GM12875 (cell line): ENCODE data around the gene CXorf38.
"Not testable (repeated sequence)": the region's sequence is repeated elsewhere in the genome, so short reads cannot be mapped to it uniquely, and the experiment has no call there.

Experiments
- H3K4me3 ChIP-seq: one replicate; pipeline ENCODE4 v1.5.1; 2011; ENCODE audit warnings: low read depth, low read length, control low read depth
- CTCF ChIP-seq: IDR thresholded peaks from 2 replicates; pipeline ENCODE4 v1.5.1; 2011; ENCODE audit warnings: low read depth, mild to moderate bottlenecking, control low read depth, inconsistent platforms, low read length, moderate library complexity, borderline replicate concordance; ENCODE audit not compliant: insufficient read depth

CXorf38 gene

GRCh38 chrX:40612511-40612910 is 34.9 kb downstream of the CXorf38 start:
- no peak overlapping the region for H3K4me3 ChIP-seq
- no peak for TF ChIP-seq CTCF

- no peak overlapping the region for H3K4me3 ChIP-seq
- TF ChIP-seq CTCF, result no peak
These were observed 40.0 kb downstream of the CXorf38 start for GRCh38 chrX:40607381-40607780.

GRCh38 chrX:40603446-40603845 is 43.9 kb downstream of the CXorf38 start:
- TF ChIP-seq CTCF, result no peak
- no peak overlapping the region for H3K4me3 ChIP-seq

- not testable (repeated sequence) for H3K4me3 ChIP-seq
These were observed 57.6 kb downstream of the CXorf38 start for GRCh38 chrX:40589616-40590321.

GRCh38 chrX:40587623-40588022 is 59.7 kb downstream of the CXorf38 start:
- H3K4me3 ChIP-seq, result not testable (repeated sequence)

GRCh38 chrX:40582811-40583210 is 64.5 kb downstream of the CXorf38 start:
- TF ChIP-seq CTCF, result no peak
- H3K4me3 ChIP-seq, result no peak overlapping the region

- not testable (repeated sequence) for H3K4me3 ChIP-seq
These were observed 65.2 kb downstream of the CXorf38 start for GRCh38 chrX:40582178-40582577.

GRCh38 chrX:40581336-40581920 is 65.9 kb downstream of the CXorf38 start:
- peak overlapping the region; percentile 79 for H3K4me3 ChIP-seq
- no peak for TF ChIP-seq CTCF
